NB4 (cell line): ENCODE results near the gene LRP4.

Experiments
- DNase-seq: peaks from one replicate; pipeline ENCODE4 v3.0.0; 2010; ENCODE audit warnings: low read depth
- H3K4me3 ChIP-seq: one replicate; pipeline ENCODE4 v1.5.1; 2011; ENCODE audit warnings: mild to moderate bottlenecking, low read depth, low read length, moderate library complexity
- CTCF ChIP-seq: IDR thresholded peaks from one replicate; pipeline ENCODE4 v1.5.1; 2012; ENCODE audit warnings: low read depth, low read length
- MAX ChIP-seq: IDR thresholded peaks from 2 replicates; pipeline ENCODE4 v1.6.1; 2011; ENCODE audit warnings: low read depth, low read length
- MYC ChIP-seq: IDR thresholded peaks from 2 replicates; pipeline ENCODE4 v1.6.1; 2011; ENCODE audit warnings: low read depth, low read length
- POLR2A ChIP-seq: IDR thresholded peaks from 2 replicates; pipeline ENCODE4 v1.6.1; 2011; ENCODE audit warnings: mild to moderate bottlenecking; ENCODE audit not compliant: insufficient read length; ENCODE audit errors: extremely low read depth

The LRP4 gene

GRCh38 chr11:46948378-46949131 is 30.2 kb upstream of the LRP4 start:
- peak; percentile 14 for DNase-seq
- no peak overlapping the region for H3K4me3 ChIP-seq
- TF ChIP-seq MAX, result no peak
- no peak for TF ChIP-seq POLR2A
- TF ChIP-seq MYC, result no peak
- no peak for TF ChIP-seq CTCF

GRCh38 chr11:46947399-46948077 is 29.2 kb upstream of the LRP4 start:
- TF ChIP-seq MYC (no peak), CTCF (no peak), MAX (no peak), POLR2A (no peak)
- H3K4me3 ChIP-seq, result no peak overlapping the region
- DNase-seq, result no peak

GRCh38 chr11:46944356-46945075 is 26.2 kb upstream of the LRP4 start:
- no peak for TF ChIP-seq CTCF
- TF ChIP-seq POLR2A, result no peak
- no peak for TF ChIP-seq MAX
- TF ChIP-seq MYC, result no peak
- no peak overlapping the region for H3K4me3 ChIP-seq
- DNase-seq, result no peak

GRCh38 chr11:46942172-46942571 is 23.8 kb upstream of the LRP4 start:
- TF ChIP-seq MAX (no peak), POLR2A (no peak), MYC (no peak), CTCF (no peak)
- DNase-seq, result no peak
- no peak overlapping the region for H3K4me3 ChIP-seq

- H3K4me3 ChIP-seq, result peak within 1 kb of the TSS; percentile 92
- peak; percentile 92 for DNase-seq
- no peak for TF ChIP-seq CTCF
- 0 out of 2 replicates have a peak, but pooled peaks have one; percentile 54 for TF ChIP-seq MYC
- 0 out of 2 replicates have a peak, but pooled peaks have one; percentile 26 for TF ChIP-seq MAX
- no peak for TF ChIP-seq POLR2A
These were observed 18.1 kb upstream of the LRP4 start, which contains the start of gene CSTPP1 for GRCh38 chr11:46936138-46937110. TSS of gene CSTPP1 (plus strand) at chr11:46936761. CDS start at chr11:46936806, 45 bp downstream.
